A549 (cell line): ENCODE measurements around the gene KLF5. TPM values are rescaled to one million over a fixed set of nuclear protein-coding genes. Genes with fewer than 3 reads are reported as not detected.

ENCODE experiments used
- ATAC-seq, 2 experiments: fragments of 200-7000 bp in 1 of 2; fragments of >200 bp in 1 of 2; cut with Nextera tagmentation in 1 of 2; cut with Tn5 transposase in 1 of 2; 3 replicates each; pipeline versions ENCODE4 v1.8.0 to v1.9.1; 2018 to 2020; ENCODE audit warnings: mild to moderate bottlenecking in 1 of 2, moderate library complexity in 1 of 2
- CTCF ChIA-PET: fragments of 300-600 bp; sonication (Branson Sonifier 250); formaldehyde crosslinking; extraction: SDS; loops from one replicate; lab custom pipeline; 2021; ENCODE audit warnings: antibody characterized with exemption, inconsistent platforms; lab: Yijun Ruan, JAX
- POLR2A ChIA-PET: fragments of 350-600 bp; formaldehyde crosslinking; extraction: SDS; loops from one replicate; lab custom pipeline; 2021; ENCODE audit warnings: antibody characterized with exemption, inconsistent platforms; lab: Yijun Ruan, JAX
- DNase-seq, 2 experiments: peaks; one replicate each; pipeline versions ENCODE4 v3.0.0 to v3.0.0-alpha.2; 2011 to 2016; ENCODE audit warnings: low read depth in 1 of 2, low spot score in 1 of 2
- FAIRE-seq: peaks from 2 replicates; lab custom pipeline; 2011; peaks lifted over from hg19 to GRCh38; lab: Jason Lieb, UNC
- H3K27ac ChIP-seq, 2 experiments: fragments of >200 bp; sonication (Bioruptor Twin); formaldehyde crosslinking; 3 replicates each; pipeline ENCODE4 v1.5.1; 2016 to 2017
- H3K4me1 ChIP-seq: fragments of >200 bp; sonication (Bioruptor Twin); formaldehyde crosslinking; 3 replicates; pipeline ENCODE4 v1.6.1; 2016
- H3K4me2 ChIP-seq: fragments of >200 bp; sonication (Bioruptor Twin); formaldehyde crosslinking; 3 replicates; pipeline ENCODE4 v1.6.1; 2016
- H3K4me3 ChIP-seq: fragments of >200 bp; sonication (Bioruptor Twin); formaldehyde crosslinking; 3 replicates; pipeline ENCODE4 v1.5.1; 2016
- H3K9me3 ChIP-seq: fragments of >200 bp; sonication (Bioruptor Twin); formaldehyde crosslinking; 3 replicates; pipeline ENCODE4 v1.6.1; 2016
- BHLHE40 ChIP-seq: IDR thresholded peaks from 2 replicates; pipeline ENCODE4 v1.6.1; 2012; ENCODE audit warnings: low read depth, low read length, inconsistent platforms
- CBX2 ChIP-seq: fragments of 200-600 bp; sonication (generic); IDR thresholded peaks from 2 replicates; pipeline ENCODE4 v1.6.1; 2016; ENCODE audit warnings: low read depth, mild to moderate bottlenecking, borderline replicate concordance
- CBX8 ChIP-seq: fragments of 200-600 bp; sonication (generic); IDR thresholded peaks from 2 replicates; pipeline ENCODE4 v1.6.1; 2016
- CEBPB ChIP-seq, 2 experiments: fragments of >200 bp in 1 of 2; sonication (Bioruptor Twin) in 1 of 2; formaldehyde crosslinking in 1 of 2; IDR thresholded peaks; 2 replicates each; pipeline ENCODE4 v1.6.1; 2012 to 2016
- CHD2 ChIP-seq: fragments of 150-350 bp; IDR thresholded peaks from 2 replicates; pipeline ENCODE4 v1.6.1; 2014; ENCODE audit warnings: low read length; ENCODE audit not compliant: partially characterized antibody
- CHD4 ChIP-seq: fragments of 200-600 bp; sonication (generic); IDR thresholded peaks from 2 replicates; pipeline ENCODE4 v1.6.1; 2016; ENCODE audit warnings: antibody characterized with exemption, mild to moderate bottlenecking, borderline replicate concordance
- EHF ChIP-seq: fragments of 250-450 bp; sonication (Bioruptor Pico); IDR thresholded peaks from 2 replicates; pipeline ENCODE4 v1.5.0; 2020; ENCODE audit warnings: mild to moderate bottlenecking
- EP300 ChIP-seq, 2 experiments: fragments of >200 bp; sonication (Bioruptor Twin); formaldehyde crosslinking; IDR thresholded peaks; 2 replicates in 1 of 2; 3 replicates in 1 of 2; pipeline ENCODE4 v1.6.1; 2016 to 2017
- FOSL2 ChIP-seq, 2 experiments: fragments of 450-650 bp in 1 of 2; fragments of >200 bp in 1 of 2; sonication (Bioruptor Twin) in 1 of 2; formaldehyde crosslinking; IDR thresholded peaks; 2 replicates each; pipeline versions ENCODE4 v1.5.0 to v1.6.1; 2016 to 2020; ENCODE audit warnings: mild to moderate bottlenecking in 1 of 2, moderate library complexity in 1 of 2
- GATA3 ChIP-seq: IDR thresholded peaks from 2 replicates; pipeline ENCODE4 v1.6.1; 2012; ENCODE audit warnings: borderline replicate concordance
- HOXB5 ChIP-seq: fragments of 250-450 bp; sonication (Bioruptor Pico); IDR thresholded peaks from 2 replicates; pipeline ENCODE4 v1.5.0; 2020; ENCODE audit warnings: mild to moderate bottlenecking, moderate library complexity
- JUN ChIP-seq, 2 experiments: fragments of >200 bp; sonication (Bioruptor Twin); formaldehyde crosslinking; IDR thresholded peaks; 2 replicates in 1 of 2; 3 replicates in 1 of 2; pipeline ENCODE4 v1.6.1; 2016 to 2017
- JUNB ChIP-seq: fragments of >200 bp; sonication (Bioruptor Twin); formaldehyde crosslinking; IDR thresholded peaks from 2 replicates; pipeline ENCODE4 v1.6.1; 2016
- KDM5A ChIP-seq: fragments of 200-600 bp; sonication (generic); IDR thresholded peaks from 2 replicates; pipeline ENCODE4 v1.6.1; 2016; ENCODE audit warnings: antibody characterized with exemption, mild to moderate bottlenecking
- MAFK ChIP-seq: fragments of 450-650 bp; IDR thresholded peaks from 2 replicates; pipeline ENCODE4 v1.6.1; 2014; ENCODE audit not compliant: partially characterized antibody
- MAZ ChIP-seq: fragments of 150-350 bp; IDR thresholded peaks from 2 replicates; pipeline ENCODE4 v1.6.1; 2014; ENCODE audit warnings: antibody characterized with exemption, low read depth, low read length, borderline replicate concordance
- MYC ChIP-seq: IDR thresholded peaks from 2 replicates; pipeline ENCODE4 v1.6.1; 2012; ENCODE audit warnings: mild to moderate bottlenecking, inconsistent platforms, low read length, improper control_type of control experiment, borderline replicate concordance
- NFE2L2 ChIP-seq: fragments of 150-350 bp; conservative IDR thresholded peaks from 2 replicates; pipeline ENCODE4 v1.6.1; 2014; ENCODE audit warnings: low read length
- NR3C1 ChIP-seq: fragments of >200 bp; sonication (Bioruptor Twin); formaldehyde crosslinking; IDR thresholded peaks from 3 replicates; pipeline ENCODE4 v1.6.1; 2017
- RAD21 ChIP-seq, 2 experiments: fragments of >200 bp in 1 of 2; sonication (Bioruptor Twin) in 1 of 2; formaldehyde crosslinking in 1 of 2; IDR thresholded peaks in 1 of 2; conservative IDR thresholded peaks in 1 of 2; 2 replicates in 1 of 2; 3 replicates in 1 of 2; pipeline ENCODE4 v1.6.1; 2012 to 2018; ENCODE audit warnings: inconsistent platforms in 1 of 2
- RCOR1 ChIP-seq: fragments of 150-350 bp; IDR thresholded peaks from 2 replicates; pipeline ENCODE4 v1.6.1; 2014; ENCODE audit warnings: antibody characterized with exemption, low read length, low read depth
- RFX5 ChIP-seq: fragments of 450-650 bp; IDR thresholded peaks from 2 replicates; pipeline ENCODE4 v1.7.1; 2014; ENCODE audit warnings: antibody characterized with exemption, mild to moderate bottlenecking, moderate library complexity
- RNF2 ChIP-seq: fragments of 200-600 bp; sonication (generic); IDR thresholded peaks from 2 replicates; pipeline ENCODE4 v1.6.1; 2016; ENCODE audit warnings: low read depth, mild to moderate bottlenecking, antibody characterized with exemption, moderate library complexity, borderline replicate concordance
- SMC3 ChIP-seq: fragments of >200 bp; sonication (Bioruptor Twin); formaldehyde crosslinking; IDR thresholded peaks from 3 replicates; pipeline ENCODE4 v1.6.1; 2018; ENCODE audit warnings: inconsistent platforms
- TP53 ChIP-seq: fragments of 250-450 bp; sonication (Bioruptor Pico); IDR thresholded peaks from 2 replicates; pipeline ENCODE4 v1.5.0; 2021; ENCODE audit warnings: mild to moderate bottlenecking, moderate library complexity
- ZC3H11A ChIP-seq: fragments of 450-650 bp; IDR thresholded peaks from 2 replicates; pipeline ENCODE4 v1.6.1; 2014; ENCODE audit warnings: antibody characterized with exemption, mild to moderate bottlenecking
- ZNF302 ChIP-seq: fragments of 250-450 bp; sonication (Bioruptor Pico); IDR thresholded peaks from 2 replicates; pipeline ENCODE4 v1.9.0; 2021; ENCODE audit warnings: inconsistent platforms, mild to moderate bottlenecking, moderate library complexity
- ZSCAN20 ChIP-seq: fragments of 250-450 bp; sonication (Bioruptor Pico); IDR thresholded peaks from 2 replicates; pipeline ENCODE4 v1.8.0; 2022; ENCODE audit warnings: mild to moderate bottlenecking, moderate library complexity
- WGBS: methylation state at CpG from one replicate; pipeline ENCODE4 v1.1.6; 2017; ENCODE audit errors: missing lambda C conversion rate; 5-methylcytosine and 5-hydroxymethylcytosine counted together
- polyA plus RNA-seq, 4 experiments: library from polyadenylated mRNA; depleted of rRNA in 3 of 4; stranded (reverse); fragments of >200 nt; fragmentation: RNase III in 1 of 4; extraction: RNeasy Plus Mini Kit Qiagen cat#74134 plus additional on column Dnase treatment in 1 of 4; gene quantifications; 2 replicates in 3 of 4; 3 replicates in 1 of 4; pipeline ENCODE4 v1.2.3, GENCODE V29; 2011 to 2017
- TF ChIP-seq, protein P1 (sequence below): IDR thresholded peaks from 2 replicates; pipeline ENCODE4 v1.6.1; 2012; ENCODE audit warnings: low read depth, borderline replicate concordance
- TF ChIP-seq, protein P2 (sequence below): fragments of 250-450 bp; sonication (Bioruptor Pico); IDR thresholded peaks from 2 replicates; pipeline ENCODE4 v1.5.0; 2021; ENCODE audit warnings: mild to moderate bottlenecking, moderate library complexity, borderline replicate concordance
- TF ChIP-seq, protein P3 (sequence below): IDR thresholded peaks from 2 replicates; pipeline ENCODE4 v1.6.1; 2012
- TF ChIP-seq, protein P4 (sequence below): fragments of >200 bp; sonication (Bioruptor Twin); formaldehyde crosslinking; IDR thresholded peaks from 2 replicates; pipeline ENCODE4 v1.6.1; 2016
- TF ChIP-seq, protein P5 (sequence below): fragments of 450-650 bp; IDR thresholded peaks from 2 replicates; pipeline ENCODE4 v1.6.1; 2014; ENCODE audit warnings: antibody characterized with exemption
- TF ChIP-seq, protein P6 (sequence below): fragments of 150-350 bp; IDR thresholded peaks from 2 replicates; pipeline ENCODE4 v1.6.1; 2014; ENCODE audit warnings: low read depth, mild to moderate bottlenecking, low read length

Gene KLF5
- polyA plus RNA-seq, 2 of the 4 experiments (the other 2 are of a cell fraction) = 48.7 to 83.5 TPM

DNA sequence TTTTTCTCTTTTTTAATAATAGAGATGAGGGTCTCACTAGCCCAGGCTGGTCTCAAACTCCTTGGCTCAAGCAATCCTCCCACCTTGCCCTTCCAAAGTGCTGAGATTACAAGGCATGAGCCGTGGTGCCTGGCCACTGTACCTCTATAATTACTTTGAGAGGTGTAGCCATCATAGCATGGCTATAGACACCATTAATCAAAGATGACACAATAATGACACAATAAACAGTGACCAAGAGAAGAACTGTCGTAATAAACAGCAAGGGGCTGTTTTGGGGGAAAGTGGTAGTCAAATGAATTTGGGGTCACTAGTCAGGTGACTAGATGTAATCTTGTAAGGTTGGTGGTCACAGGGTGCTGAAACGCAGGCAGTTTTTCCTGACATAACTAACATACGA, 30.4 kb downstream of the KLF5 start:
- FAIRE-seq = no peak
- H3K27ac ChIP-seq = peak overlapping the region; percentile 91; a peak in 5 of 6 replicates
- TF ChIP-seq JUN (IDR thresholded peaks at IDR 0.05) (no peak), CHD2 (no peak)
- WGBS = 71% methylated on average over 4 of the region's 4 CpGs
- no peak overlapping the region for H3K4me3 ChIP-seq
- ATAC-seq = no peak
- POLR2A ChIA-PET = interaction anchor here (1.5 kb wide), 1 partner anchor 30 kb away, joined by 4 read pairs; the partner anchor contains the start of gene KLF5
- peaks cover 18% of the 10 kb centered on the region for H3K9me3 ChIP-seq
- DNase-seq = no peak
- H3K4me2 ChIP-seq = no peak overlapping the region
- CTCF ChIA-PET = no interaction called here
- H3K4me1 ChIP-seq = peaks cover 10% of the 10 kb centered on the region

DNA sequence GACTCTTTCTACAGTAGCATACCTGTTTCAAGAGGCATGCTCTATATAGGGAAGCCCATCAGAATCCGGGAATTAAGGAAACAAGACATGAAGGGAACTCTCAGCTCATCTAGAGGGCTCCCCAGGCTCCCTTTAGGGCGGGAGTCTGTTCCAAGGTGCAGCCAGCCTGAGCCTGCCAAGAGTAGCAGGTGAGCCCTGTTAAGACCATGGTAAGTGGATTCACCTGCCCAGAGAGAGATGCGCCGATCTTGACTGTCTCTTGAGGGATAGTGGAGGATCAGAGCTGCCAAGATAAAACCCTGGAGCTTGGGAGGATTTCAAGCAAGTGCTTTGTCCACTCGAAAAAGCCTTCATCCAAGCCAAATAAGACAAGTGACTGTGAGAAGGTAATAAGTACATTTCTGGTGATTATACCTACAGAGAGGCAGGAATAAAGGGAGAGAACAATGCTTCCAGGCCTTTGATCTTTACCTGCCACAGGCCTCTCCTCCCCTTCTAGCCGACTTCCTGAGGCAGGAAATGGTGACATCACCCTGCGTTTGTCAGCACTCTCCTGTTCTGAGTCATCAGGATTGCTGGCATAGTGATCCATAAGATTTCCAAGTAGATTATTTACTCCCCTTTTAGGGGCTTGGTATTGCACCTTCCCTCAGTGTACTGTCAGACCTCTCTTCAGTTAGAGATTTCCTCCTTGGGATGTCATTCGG, 31.5 kb downstream of the KLF5 start:
- CTCF ChIA-PET = no interaction called here
- H3K27ac ChIP-seq = peak overlapping the region; percentile 91
- 46% methylated on average over 7 of the region's 8 CpGs for WGBS

More for the DNA sequence above, 31.5 kb downstream of the KLF5 start:
- peak; percentile 98 to 100 for ATAC-seq
- TF ChIP-seq, protein P1, sequence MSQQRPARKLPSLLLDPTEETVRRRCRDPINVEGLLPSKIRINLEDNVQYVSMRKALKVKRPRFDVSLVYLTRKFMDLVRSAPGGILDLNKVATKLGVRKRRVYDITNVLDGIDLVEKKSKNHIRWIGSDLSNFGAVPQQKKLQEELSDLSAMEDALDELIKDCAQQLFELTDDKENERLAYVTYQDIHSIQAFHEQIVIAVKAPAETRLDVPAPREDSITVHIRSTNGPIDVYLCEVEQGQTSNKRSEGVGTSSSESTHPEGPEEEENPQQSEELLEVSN = no peak
- TF ChIP-seq MAFK (peak; percentile 35), EHF (no peak), CHD4 (no peak), EP300 (IDR thresholded peaks at IDR 0.05) (peak; percentile 54 to 58; a peak in 2 of 5 replicates), RCOR1 (no peak), JUNB (peak; percentile 73), CBX2 (no peak), HOXB5 (CRISPR knock-in tag) (no peak), BHLHE40 (no peak), JUN (IDR thresholded peaks at IDR 0.05) (peak in 1 of 2 experiments; percentile 64; a peak in 1 of 5 replicates), CEBPB (IDR thresholded peaks at IDR 0.05) (no peak), SMC3 (no peak), NR3C1 (no peak), TP53 (CRISPR knock-in tag) (no peak), MYC (no peak), GATA3 (peak; percentile 65; the same call in 1 of the 2 replicates), RFX5 (no peak), ZSCAN20 (CRISPR knock-in tag) (no peak), ZNF302 (CRISPR knock-in tag) (no peak), FOSL2 (IDR thresholded peaks at IDR 0.05) (peak; percentile 73; the same call in 1 of the 2 replicates), FOSL2 (CRISPR knock-in tag; IDR thresholded peaks at IDR 0.05) (peak; percentile 86), ZC3H11A (no peak), NFE2L2 (no peak), MAZ (no peak), CBX8 (no peak), RNF2 (no peak), KDM5A (no peak), RAD21 (conservative IDR thresholded peaks at IDR 0.05 in 1 of 2, IDR thresholded peaks at IDR 0.05 in 1 of 2) (peak in 1 of 2 experiments; percentile 21; a peak in 1 of 5 replicates)
- TF ChIP-seq, protein P2, sequence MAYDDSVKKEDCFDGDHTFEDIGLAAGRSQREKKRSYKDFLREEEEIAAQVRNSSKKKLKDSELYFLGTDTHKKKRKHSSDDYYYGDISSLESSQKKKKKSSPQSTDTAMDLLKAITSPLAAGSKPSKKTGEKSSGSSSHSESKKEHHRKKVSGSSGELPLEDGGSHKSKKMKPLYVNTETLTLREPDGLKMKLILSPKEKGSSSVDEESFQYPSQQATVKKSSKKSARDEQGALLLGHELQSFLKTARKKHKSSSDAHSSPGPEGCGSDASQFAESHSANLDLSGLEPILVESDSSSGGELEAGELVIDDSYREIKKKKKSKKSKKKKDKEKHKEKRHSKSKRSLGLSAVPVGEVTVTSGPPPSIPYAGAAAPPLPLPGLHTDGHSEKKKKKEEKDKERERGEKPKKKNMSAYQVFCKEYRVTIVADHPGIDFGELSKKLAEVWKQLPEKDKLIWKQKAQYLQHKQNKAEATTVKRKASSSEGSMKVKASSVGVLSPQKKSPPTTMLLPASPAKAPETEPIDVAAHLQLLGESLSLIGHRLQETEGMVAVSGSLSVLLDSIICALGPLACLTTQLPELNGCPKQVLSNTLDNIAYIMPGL (CRISPR knock-in tag) = no peak
- TF ChIP-seq, protein P3, sequence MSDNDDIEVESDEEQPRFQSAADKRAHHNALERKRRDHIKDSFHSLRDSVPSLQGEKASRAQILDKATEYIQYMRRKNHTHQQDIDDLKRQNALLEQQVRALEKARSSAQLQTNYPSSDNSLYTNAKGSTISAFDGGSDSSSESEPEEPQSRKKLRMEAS = no peak
- TF ChIP-seq, protein P4, sequence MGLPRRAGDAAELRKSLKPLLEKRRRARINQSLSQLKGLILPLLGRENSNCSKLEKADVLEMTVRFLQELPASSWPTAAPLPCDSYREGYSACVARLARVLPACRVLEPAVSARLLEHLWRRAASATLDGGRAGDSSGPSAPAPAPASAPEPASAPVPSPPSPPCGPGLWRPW = no peak
- TF ChIP-seq, protein P5, sequence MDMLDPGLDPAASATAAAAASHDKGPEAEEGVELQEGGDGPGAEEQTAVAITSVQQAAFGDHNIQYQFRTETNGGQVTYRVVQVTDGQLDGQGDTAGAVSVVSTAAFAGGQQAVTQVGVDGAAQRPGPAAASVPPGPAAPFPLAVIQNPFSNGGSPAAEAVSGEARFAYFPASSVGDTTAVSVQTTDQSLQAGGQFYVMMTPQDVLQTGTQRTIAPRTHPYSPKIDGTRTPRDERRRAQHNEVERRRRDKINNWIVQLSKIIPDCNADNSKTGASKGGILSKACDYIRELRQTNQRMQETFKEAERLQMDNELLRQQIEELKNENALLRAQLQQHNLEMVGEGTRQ = no peak
- TF ChIP-seq, protein P6, sequence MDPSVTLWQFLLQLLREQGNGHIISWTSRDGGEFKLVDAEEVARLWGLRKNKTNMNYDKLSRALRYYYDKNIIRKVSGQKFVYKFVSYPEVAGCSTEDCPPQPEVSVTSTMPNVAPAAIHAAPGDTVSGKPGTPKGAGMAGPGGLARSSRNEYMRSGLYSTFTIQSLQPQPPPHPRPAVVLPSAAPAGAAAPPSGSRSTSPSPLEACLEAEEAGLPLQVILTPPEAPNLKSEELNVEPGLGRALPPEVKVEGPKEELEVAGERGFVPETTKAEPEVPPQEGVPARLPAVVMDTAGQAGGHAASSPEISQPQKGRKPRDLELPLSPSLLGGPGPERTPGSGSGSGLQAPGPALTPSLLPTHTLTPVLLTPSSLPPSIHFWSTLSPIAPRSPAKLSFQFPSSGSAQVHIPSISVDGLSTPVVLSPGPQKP = no peak
- TF ChIP-seq, all 56 proteins: peak for 7
- DNase-seq (peak; percentile 79 to 91), FAIRE-seq (no peak)
- Histone ChIP-seq H3K9me3 (peaks cover 18% of the 10 kb centered on the region), H3K4me3 (no peak overlapping the region), H3K4me1 (peaks cover 10% of the 10 kb centered on the region), H3K4me2 (peak overlapping the region; percentile 68)
- POLR2A ChIA-PET = interaction anchor here (1.5 kb wide), 1 partner anchor 31 kb away, joined by 4 read pairs; the partner anchor contains the start of gene KLF5
